ENCODE measurements around the gene HLX. TPM values are rescaled to one million over a fixed set of nuclear protein-coding genes. Genes with fewer than 3 reads are reported as not detected.

The HLX gene
- 17.0 TPM for polyA plus RNA-seq (ENCODE audit: insufficient read length)

GRCh38 chr1:220879076-220879508 is at the start of gene HLX:
HLX (plus strand) TSS chr1:220879443; CDS start chr1:220879858, 415 bp downstream.
- peak; percentile 96 for DNase-seq

GRCh38 chr1:220833436-220833835 is 45.8 kb upstream of the HLX start:
- DNase-seq, result no peak

GRCh38 chr1:220834155-220834870 is 44.9 kb upstream of the HLX start:
- no peak for DNase-seq

GRCh38 chr1:220838578-220838977 is 40.7 kb upstream of the HLX start:
- DNase-seq, result no peak

- DNase-seq, result no peak
These were observed 39.8 kb upstream of the HLX start for GRCh38 chr1:220839474-220839873.

- DNase-seq, result no peak
These were observed 38.0 kb upstream of the HLX start for GRCh38 chr1:220841293-220841692.

- DNase-seq, result peak; percentile 74
These were observed 35.7 kb upstream of the HLX start for GRCh38 chr1:220843481-220844011.

GRCh38 chr1:220852408-220852807 is 26.8 kb upstream of the HLX start:
- DNase-seq, result no peak

- no peak for DNase-seq
These were observed 6.9 kb upstream of the HLX start for GRCh38 chr1:220872296-220872695.

GRCh38 chr1:220873087-220873486 is 6.2 kb upstream of the HLX start:
- no peak for DNase-seq

GRCh38 chr1:220873868-220874655 is 5.2 kb upstream of the HLX start:
- DNase-seq, result peak; percentile 74

GRCh38 chr1:220875260-220875659 is 4.0 kb upstream of the HLX start:
- DNase-seq, result no peak

GRCh38 chr1:220876511-220877376 is 2.5 kb upstream of the HLX start:
- no peak for DNase-seq

- no peak for DNase-seq
These were observed 1.7 kb upstream of the HLX start for GRCh38 chr1:220877377-220878095.

- no peak for DNase-seq
These were observed 810 bp upstream of the HLX start for GRCh38 chr1:220878191-220879075.

- DNase-seq, result no peak
These were observed 492 bp downstream of the HLX start for GRCh38 chr1:220879509-220880361.

GRCh38 chr1:220880362-220880670 is 1.1 kb downstream of the HLX start:
- DNase-seq, result no peak

- peak; percentile 73 for DNase-seq
These were observed 1.7 kb downstream of the HLX start for GRCh38 chr1:220880726-220881506.

Data from hindlimb muscle (tissue), 1 donor.